ENCODE results near the gene BMAL2. TPM values are rescaled to one million over a fixed set of nuclear protein-coding genes. Genes with fewer than 3 reads are reported as not detected.

The BMAL2 gene
- total RNA-seq, 1 donor from 2014 or later, result 8.0 TPM

- Mint-ChIP-seq H3K36me3 (ENCODE audit: low read depth) (no peaks in the 10 kb centered on the region), H3K27ac (ENCODE audit: unreplicated experiment) (no peak overlapping the region), H3K27me3 (ENCODE audit: low read depth) (no peaks in the 10 kb centered on the region), H3K4me1 (peaks cover 23% of the 10 kb centered on the region), H3K9me3 (no peaks in the 10 kb centered on the region), H3K4me3 (no peak overlapping the region)
- TF ChIP-seq CTCF (conservative IDR thresholded peaks at IDR 0.05), result no peak
- no peak for DNase-seq (ENCODE audit: low read depth, low spot score)
Measured at GRCh38 chr12:27290501-27291168, 42.0 kb upstream of the BMAL2 start.

GRCh38 chr12:27291862-27292261 lies 40.8 kb upstream of the BMAL2 start:
- H3K4me3 Mint-ChIP-seq, result no peak overlapping the region
- peaks cover 22% of the 10 kb centered on the region for H3K4me1 Mint-ChIP-seq
- no peaks in the 10 kb centered on the region for H3K27me3 Mint-ChIP-seq (ENCODE audit: low read depth)
- no peaks in the 10 kb centered on the region for H3K9me3 Mint-ChIP-seq
- H3K36me3 Mint-ChIP-seq (ENCODE audit: low read depth), result no peaks in the 10 kb centered on the region
- no peak for DNase-seq (ENCODE audit: low read depth, low spot score)
- TF ChIP-seq CTCF (conservative IDR thresholded peaks at IDR 0.05), result no peak
- H3K27ac Mint-ChIP-seq (ENCODE audit: unreplicated experiment), result no peak overlapping the region

DNA sequence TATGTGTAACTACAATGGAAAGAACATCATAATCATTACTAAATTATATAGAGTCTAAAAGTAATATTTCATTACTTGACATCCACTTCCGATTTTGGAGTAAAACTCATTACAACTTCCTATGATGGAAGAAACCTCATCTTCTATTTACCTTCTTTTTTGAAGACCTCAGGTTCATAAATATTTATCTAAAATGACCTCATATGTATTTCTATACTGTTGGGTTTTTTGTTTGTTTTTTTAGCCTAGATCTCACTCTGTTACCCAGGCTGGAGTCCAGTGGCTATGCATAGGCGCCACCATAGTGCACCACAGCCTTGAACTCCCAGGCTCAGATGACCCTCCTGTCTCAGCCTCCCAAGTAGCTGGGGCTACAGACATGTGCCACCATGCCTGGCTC lies 39.9 kb upstream of the BMAL2 start:
- Mint-ChIP-seq H3K9me3 (no peaks in the 10 kb centered on the region), H3K4me1 (peaks cover 22% of the 10 kb centered on the region), H3K36me3 (ENCODE audit: low read depth) (peaks cover 3% of the 10 kb centered on the region), H3K27ac (ENCODE audit: unreplicated experiment) (no peak overlapping the region), H3K4me3 (no peak overlapping the region), H3K27me3 (ENCODE audit: low read depth) (no peaks in the 10 kb centered on the region)
- DNase-seq (ENCODE audit: low read depth, low spot score), result no peak
- TF ChIP-seq CTCF (conservative IDR thresholded peaks at IDR 0.05), result no peak

DNA sequence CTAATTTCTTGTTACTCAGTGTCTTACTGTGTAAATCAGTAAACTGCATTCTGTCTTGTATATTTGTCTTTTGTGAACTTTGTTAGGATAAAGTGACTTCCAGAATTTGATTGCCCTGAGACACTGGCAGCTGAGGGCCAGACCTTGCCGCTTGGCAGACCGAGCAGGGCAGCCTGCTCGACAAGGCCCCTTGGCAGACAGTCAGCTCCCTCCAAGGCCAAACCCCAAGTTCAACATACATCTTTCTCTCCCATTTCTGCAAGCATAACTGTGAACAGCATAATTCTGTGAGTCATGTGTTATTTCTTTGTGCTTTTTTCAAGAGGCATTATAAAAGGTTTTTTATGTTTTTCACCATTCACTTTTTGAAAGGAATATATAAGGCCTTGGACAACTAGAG lies 39.2 kb upstream of the BMAL2 start:
- no peak overlapping the region for H3K4me3 Mint-ChIP-seq
- H3K27ac Mint-ChIP-seq (ENCODE audit: unreplicated experiment), result no peak overlapping the region
- no peak for DNase-seq (ENCODE audit: low read depth, low spot score)
- H3K9me3 Mint-ChIP-seq, result no peaks in the 10 kb centered on the region
- peaks cover 10% of the 10 kb centered on the region for H3K36me3 Mint-ChIP-seq (ENCODE audit: low read depth)
- H3K27me3 Mint-ChIP-seq (ENCODE audit: low read depth), result no peaks in the 10 kb centered on the region
- H3K4me1 Mint-ChIP-seq, result peaks cover 22% of the 10 kb centered on the region
- TF ChIP-seq CTCF (conservative IDR thresholded peaks at IDR 0.05), result no peak

DNA sequence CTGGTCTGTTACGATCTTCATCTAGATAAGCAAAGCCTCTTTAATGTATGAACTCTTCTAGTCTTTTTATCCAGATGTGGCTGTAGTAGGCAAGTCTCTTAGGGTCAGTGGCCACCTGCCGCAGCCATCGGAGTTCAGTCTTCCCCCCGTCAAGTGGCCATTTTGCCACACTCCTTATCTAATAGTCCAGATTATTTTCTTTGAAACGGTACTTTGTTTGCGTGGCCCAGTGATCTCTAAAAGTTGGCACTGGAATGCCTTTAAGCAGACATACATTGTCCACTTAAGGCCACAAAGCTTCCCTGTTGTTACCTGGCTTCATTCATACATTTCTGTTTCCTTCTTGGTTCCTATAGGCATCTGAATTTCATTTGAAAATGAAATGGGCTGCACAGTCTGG lies 36.0 kb upstream of the BMAL2 start:
- no peaks in the 10 kb centered on the region for H3K27me3 Mint-ChIP-seq (ENCODE audit: low read depth)
- peaks cover 3% of the 10 kb centered on the region for H3K4me1 Mint-ChIP-seq
- no peak overlapping the region for H3K27ac Mint-ChIP-seq (ENCODE audit: unreplicated experiment)
- peaks cover 26% of the 10 kb centered on the region for H3K36me3 Mint-ChIP-seq (ENCODE audit: low read depth)
- H3K9me3 Mint-ChIP-seq, result peaks cover 4% of the 10 kb centered on the region
- DNase-seq (ENCODE audit: low read depth, low spot score), result no peak
- no peak for TF ChIP-seq CTCF (conservative IDR thresholded peaks at IDR 0.05)
- H3K4me3 Mint-ChIP-seq, result no peak overlapping the region

Measured in neural crest cell (in vitro differentiated cells).